Smooth muscle cell (in vitro differentiated cells): ENCODE measurements around the gene ECE1. TPM values are rescaled to one million over a fixed set of nuclear protein-coding genes. Genes with fewer than 3 reads are reported as not detected.
"Not testable (repeated sequence)": the region's sequence is repeated elsewhere in the genome, so short reads cannot be mapped to it uniquely, and the experiment has no call there.

Experiments used
- DNase-seq: peaks from one replicate; lab custom pipeline; 2025; ENCODE audit not compliant: unreplicated experiment; lab: John Stamatoyannopoulos, UW
- H2AFZ ChIP-seq: fragments of 200-600 bp; sonication (generic); 2 replicates; pipeline ENCODE4 v1.6.0; 2016; ENCODE audit warnings: antibody characterized with exemption, low read depth, mild to moderate bottlenecking
- H3F3A ChIP-seq: fragments of 200-600 bp; sonication (generic); 2 replicates; pipeline ENCODE4 v1.6.0; 2017; ENCODE audit warnings: antibody characterized with exemption, low read depth
- H3K27ac ChIP-seq: fragments of 200-600 bp; sonication (generic); 2 replicates; pipeline ENCODE4 v1.5.1; 2016; ENCODE audit warnings: low read depth, mild to moderate bottlenecking
- H3K27me3 ChIP-seq: fragments of 200-600 bp; sonication (generic); 2 replicates; pipeline ENCODE4 v1.6.1; 2016; ENCODE audit warnings: low read depth, mild to moderate bottlenecking
- H3K36me3 ChIP-seq: fragments of 200-600 bp; sonication (generic); 2 replicates; pipeline ENCODE4 v1.5.1; 2016; ENCODE audit warnings: low read depth
- H3K4me1 ChIP-seq: fragments of 200-600 bp; sonication (generic); 2 replicates; pipeline ENCODE4 v1.5.1; 2016; ENCODE audit warnings: low read depth
- H3K4me2 ChIP-seq: fragments of 200-600 bp; sonication (generic); 2 replicates; pipeline ENCODE4 v1.6.0; 2016; ENCODE audit warnings: mild to moderate bottlenecking
- H3K4me3 ChIP-seq: fragments of 200-600 bp; sonication (generic); 2 replicates; pipeline ENCODE4 v1.5.1; 2016; ENCODE audit warnings: mild to moderate bottlenecking
- H3K79me2 ChIP-seq: fragments of 200-600 bp; sonication (generic); 2 replicates; pipeline ENCODE4 v1.6.0; 2016; ENCODE audit warnings: low read depth, mild to moderate bottlenecking
- H3K9ac ChIP-seq: fragments of 200-600 bp; sonication (generic); 2 replicates; pipeline ENCODE4 v1.6.0; 2016; ENCODE audit warnings: low read depth
- H3K9me3 ChIP-seq: fragments of 200-600 bp; sonication (generic); replicated peaks from 2 replicates; pipeline ENCODE4 v1.5.1; 2016; ENCODE audit warnings: low read depth
- H4K20me1 ChIP-seq: fragments of 200-600 bp; sonication (generic); 2 replicates; pipeline ENCODE4 v1.6.0; 2016; ENCODE audit warnings: low read depth
- WGBS: methylation state at CpG from one replicate; pipeline ENCODE4 v1.1.7; 2016; ENCODE audit warnings: low lambda C conversion rate; 5-methylcytosine and 5-hydroxymethylcytosine counted together
- polyA plus RNA-seq: library from polyadenylated mRNA; unstranded; fragments of >200 nt; fragmentation: Nextera tagmentation; extraction: Ambion mirVana; gene quantifications from 2 replicates; pipeline ENCODE4 v1.2.1, GENCODE V29; 2016
- total RNA-seq: library from RNA; depleted of rRNA; stranded (reverse); fragments of >200 nt; gene quantifications from 2 replicates; pipeline ENCODE4 v1.2.3, GENCODE V29; 2014
- TF ChIP-seq, protein P1 (sequence below): fragments of 200-600 bp; sonication (generic); IDR thresholded peaks from 2 replicates; pipeline ENCODE4 v1.5.1; 2017; ENCODE audit warnings: borderline replicate concordance, mild to moderate bottlenecking, antibody characterized with exemption; ENCODE audit not compliant: insufficient read depth, poor library complexity, severe bottlenecking

The ECE1 gene
- total and polyA plus RNA-seq, 2 experiments from 2014 or later: 108 to 129 TPM

DNA sequence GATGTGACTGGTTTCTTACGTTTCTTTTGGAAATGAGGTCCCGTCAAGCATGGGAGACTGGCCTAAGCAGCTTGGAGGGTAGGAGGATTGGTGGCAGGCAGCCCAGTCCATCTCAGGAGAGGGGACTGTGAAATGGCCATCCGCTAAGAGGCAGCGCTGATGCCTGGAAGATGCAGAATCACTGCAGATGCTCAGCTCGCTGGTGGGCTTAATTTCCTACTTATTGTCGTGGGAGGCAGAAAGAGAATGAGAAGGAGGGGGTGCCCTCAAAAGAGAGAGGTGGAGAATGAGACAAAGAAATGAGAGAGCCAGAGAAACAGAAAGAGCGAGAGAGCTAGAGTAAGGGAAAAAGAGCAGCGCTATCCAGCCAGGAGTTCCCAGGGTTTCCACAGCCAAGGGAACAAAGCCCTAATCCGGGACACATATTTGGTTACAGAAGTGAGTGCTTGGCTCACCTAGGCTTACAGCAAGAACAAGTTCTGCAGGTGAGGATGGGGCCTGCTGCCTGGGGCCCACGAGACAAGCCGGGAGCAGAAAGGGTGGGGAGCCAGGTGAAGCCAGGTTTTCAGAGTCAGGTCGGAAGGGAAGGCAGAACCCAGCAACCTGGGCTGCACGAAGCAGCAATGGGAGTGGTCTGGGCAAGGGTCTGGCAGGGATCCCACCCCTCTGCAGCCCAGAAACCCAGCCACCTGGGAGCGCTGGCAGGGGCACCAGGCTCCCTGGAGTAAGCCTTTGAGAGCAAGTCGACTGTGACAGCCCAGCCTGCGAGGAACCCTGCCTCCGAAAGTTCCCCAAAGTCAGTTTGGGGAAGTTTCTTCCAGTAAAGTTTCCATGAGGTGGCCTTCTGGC is 5.8 kb downstream of the ECE1 start:
- Histone ChIP-seq H3F3A (peaks cover 11% of the 10 kb centered on the region), H3K9ac (no peak overlapping the region), H3K27me3 (no peaks in the 10 kb centered on the region), H3K9me3 (no peaks in the 10 kb centered on the region), H3K79me2 (peaks cover 73% of the 10 kb centered on the region), H3K27ac (peak overlapping the region; percentile 23), H2AFZ (no peak overlapping the region), H3K4me3 (no peak overlapping the region), H3K4me1 (peaks cover 20% of the 10 kb centered on the region), H3K4me2 (no peak overlapping the region), H3K36me3 (no peaks in the 10 kb centered on the region), H4K20me1 (peaks cover 17% of the 10 kb centered on the region)
- 84% methylated on average over 17 of the region's 17 CpGs for WGBS
- DNase-seq: no peak
- TF ChIP-seq, protein P1, sequence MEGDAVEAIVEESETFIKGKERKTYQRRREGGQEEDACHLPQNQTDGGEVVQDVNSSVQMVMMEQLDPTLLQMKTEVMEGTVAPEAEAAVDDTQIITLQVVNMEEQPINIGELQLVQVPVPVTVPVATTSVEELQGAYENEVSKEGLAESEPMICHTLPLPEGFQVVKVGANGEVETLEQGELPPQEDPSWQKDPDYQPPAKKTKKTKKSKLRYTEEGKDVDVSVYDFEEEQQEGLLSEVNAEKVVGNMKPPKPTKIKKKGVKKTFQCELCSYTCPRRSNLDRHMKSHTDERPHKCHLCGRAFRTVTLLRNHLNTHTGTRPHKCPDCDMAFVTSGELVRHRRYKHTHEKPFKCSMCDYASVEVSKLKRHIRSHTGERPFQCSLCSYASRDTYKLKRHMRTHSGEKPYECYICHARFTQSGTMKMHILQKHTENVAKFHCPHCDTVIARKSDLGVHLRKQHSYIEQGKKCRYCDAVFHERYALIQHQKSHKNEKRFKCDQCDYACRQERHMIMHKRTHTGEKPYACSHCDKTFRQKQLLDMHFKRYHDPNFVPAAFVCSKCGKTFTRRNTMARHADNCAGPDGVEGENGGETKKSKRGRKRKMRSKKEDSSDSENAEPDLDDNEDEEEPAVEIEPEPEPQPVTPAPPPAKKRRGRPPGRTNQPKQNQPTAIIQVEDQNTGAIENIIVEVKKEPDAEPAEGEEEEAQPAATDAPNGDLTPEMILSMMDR: no peak

DNA sequence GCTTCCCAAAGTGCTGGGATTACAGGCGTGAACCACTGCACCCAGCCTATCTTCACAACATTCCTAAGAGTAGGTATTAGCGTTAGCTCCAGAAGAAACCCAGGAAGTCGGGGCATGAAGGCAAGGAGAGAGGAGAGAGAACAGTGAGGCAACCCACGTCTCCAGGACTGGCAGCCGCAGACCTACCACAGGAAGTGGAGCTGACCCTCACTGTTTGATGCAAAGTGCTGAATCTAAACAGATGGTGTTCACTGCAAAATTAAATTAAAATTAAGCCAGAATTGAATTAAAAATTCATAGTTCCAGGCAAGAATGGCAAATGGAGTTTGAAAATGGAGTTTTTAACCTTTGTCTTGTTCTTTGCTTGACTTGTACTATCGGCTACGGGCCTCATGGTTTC is 6.7 kb downstream of the ECE1 start:
- Histone ChIP-seq H3K4me3 (no peak overlapping the region), H3K27me3 (no peaks in the 10 kb centered on the region)
- WGBS: 91% methylated on average over 7 of the region's 7 CpGs

DNA sequence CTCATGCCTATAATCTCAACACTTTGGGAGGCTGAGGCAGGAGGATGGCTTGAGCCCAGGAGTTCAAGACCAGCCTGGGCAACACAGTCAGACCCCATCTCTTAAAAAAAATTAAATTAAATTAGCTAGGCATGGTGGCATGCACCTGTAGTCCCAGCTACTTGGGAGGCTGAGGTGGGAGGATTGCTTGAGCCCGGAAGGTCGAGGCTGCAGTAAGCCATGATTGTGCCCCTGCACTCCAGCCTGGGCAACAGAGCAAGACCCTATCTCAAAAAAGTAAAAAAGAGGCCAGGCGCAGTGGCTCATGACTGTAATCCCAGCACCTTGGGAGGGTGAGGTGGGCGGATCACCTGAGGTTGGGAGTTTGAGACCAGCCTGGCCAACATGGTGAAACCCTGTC is 8.2 kb downstream of the ECE1 start:
- H3K79me2 ChIP-seq: peaks cover 63% of the 10 kb centered on the region
- not testable (repeated sequence) for H3K4me3 ChIP-seq, H4K20me1 ChIP-seq, DNase-seq, H3K4me2 ChIP-seq, H3K9me3 ChIP-seq, H3K9ac ChIP-seq, H2AFZ ChIP-seq, H3K27me3 ChIP-seq, H3K36me3 ChIP-seq
- WGBS: 100% methylated on average over 4 of the region's 4 CpGs
- H3K4me1 ChIP-seq: peaks cover 36% of the 10 kb centered on the region
- peak overlapping the region; percentile 86 for H3K27ac ChIP-seq
- H3F3A ChIP-seq: peaks cover 17% of the 10 kb centered on the region

More for the DNA sequence above, 6.7 kb downstream of the ECE1 start:
- Histone ChIP-seq H3K9ac (no peak overlapping the region), H3K4me1 (peaks cover 25% of the 10 kb centered on the region), H2AFZ (no peak overlapping the region), H4K20me1 (peaks cover 14% of the 10 kb centered on the region), H3F3A (peaks cover 17% of the 10 kb centered on the region), H3K79me2 (peaks cover 64% of the 10 kb centered on the region), H3K4me2 (no peak overlapping the region), H3K9me3 (no peaks in the 10 kb centered on the region), H3K27ac (peak overlapping the region; percentile 1), H3K36me3 (no peaks in the 10 kb centered on the region)
- TF ChIP-seq, protein P1: no peak
- DNase-seq: no peak

DNA sequence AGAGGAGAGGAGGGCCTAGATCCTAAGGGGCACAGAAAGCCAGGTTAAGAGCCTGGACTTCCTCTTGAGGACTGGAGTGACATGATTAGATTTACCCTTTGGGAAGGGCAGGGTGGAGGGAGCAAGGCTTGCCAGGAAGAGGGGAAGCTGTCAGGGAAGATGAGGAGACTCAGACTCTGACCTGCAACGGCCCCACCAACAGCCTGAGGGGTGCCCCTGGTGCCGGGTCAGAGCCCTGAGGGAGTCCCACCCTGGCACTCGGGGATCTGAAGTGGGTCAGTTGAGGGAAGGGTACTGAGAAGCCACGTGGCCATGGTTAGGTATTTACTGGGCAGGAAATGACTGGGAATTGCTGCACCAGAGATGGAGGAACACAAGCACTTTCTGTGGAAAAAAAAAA is 9.8 kb downstream of the ECE1 start:
- H3K79me2 ChIP-seq: peaks cover 59% of the 10 kb centered on the region
- TF ChIP-seq, protein P1: no peak
- no peaks in the 10 kb centered on the region for H4K20me1 ChIP-seq
- no peak for DNase-seq
- no peaks in the 10 kb centered on the region for H3K36me3 ChIP-seq
- H3K4me1 ChIP-seq: peaks cover 36% of the 10 kb centered on the region
- no peak overlapping the region for H2AFZ ChIP-seq
- 58% methylated on average over 4 of the region's 4 CpGs for WGBS
- H3K4me2 ChIP-seq: peak overlapping the region; percentile 9
- no peaks in the 10 kb centered on the region for H3K27me3 ChIP-seq
- H3F3A ChIP-seq: peaks cover 17% of the 10 kb centered on the region
- no peaks in the 10 kb centered on the region for H3K9me3 ChIP-seq
- peak overlapping the region; percentile 86 for H3K27ac ChIP-seq
- H3K4me3 ChIP-seq: no peak overlapping the region
- peak overlapping the region; percentile 51 for H3K9ac ChIP-seq
